Heart right ventricle (tissue), 16 donors: ENCODE measurements around the gene DDX1. TPM values are rescaled to one million over a fixed set of nuclear protein-coding genes. Genes with fewer than 3 reads are reported as not detected.

Source experiments
- ATAC-seq, 8 donors: fragments of 200-7000 bp; cut with Tn5 transposase; one replicate each; pipeline ENCODE4 v1.9.1; 2020; ENCODE audit warnings: mild to moderate bottlenecking in 8 of 8, moderate library complexity in 8 of 8, moderate number of reproducible peaks in 1 of 8
- DNase-seq, 2 donors: peaks; one replicate each; pipeline ENCODE4 v3.0.0-alpha.2; 2020
- H3K27ac ChIP-seq, 10 donors: fragments of 200-600 bp; sonication (generic) in 2 of 10; one replicate each; pipeline versions ENCODE4 v1.5.0 to v1.8.0; 2020 to 2022; ENCODE audit warnings: mild to moderate bottlenecking in 3 of 10
- H3K27me3 ChIP-seq, 7 donors: fragments of 200-600 bp; one replicate each; pipeline ENCODE4 v1.8.0; 2021 to 2022; ENCODE audit warnings: mild to moderate bottlenecking in 2 of 7
- H3K36me3 ChIP-seq, 9 donors: fragments of 200-600 bp; sonication (generic) in 1 of 9; one replicate each; pipeline versions ENCODE4 v1.5.0 to v1.8.0; 2020 to 2022; ENCODE audit warnings: mild to moderate bottlenecking in 2 of 9
- H3K4me1 ChIP-seq, 9 donors: fragments of 200-600 bp; sonication (generic) in 1 of 9; one replicate each; pipeline versions ENCODE4 v1.5.0 to v1.8.0; 2020 to 2022; ENCODE audit warnings: mild to moderate bottlenecking in 4 of 9
- H3K4me3 ChIP-seq, 10 donors: fragments of 200-600 bp; sonication (generic) in 2 of 10; one replicate each; pipeline versions ENCODE4 v1.5.0 to v1.8.0; 2020 to 2022; ENCODE audit warnings: mild to moderate bottlenecking in 7 of 10, moderate library complexity in 2 of 10
- H3K9me3 ChIP-seq, 11 donors: fragments of 200-600 bp in 10 of 11; sonication (generic) in 2 of 11; one replicate each; pipeline versions ENCODE4 v1.5.0 to v1.8.0; 2013 to 2022; ENCODE audit warnings: mild to moderate bottlenecking in 2 of 11, control low read depth in 1 of 11, moderate library complexity in 1 of 11
- CTCF ChIP-seq, 9 donors: fragments of 200-600 bp; sonication (generic) in 2 of 9; IDR thresholded peaks; one replicate each; pipeline versions ENCODE4 v1.5.0 to v1.8.0; 2021 to 2022; ENCODE audit warnings: antibody characterized with exemption in 9 of 9, mild to moderate bottlenecking in 5 of 9, moderate library complexity in 1 of 9
- WGBS, 2 donors: extraction: QIAGEN DNeasy Blood & Tissue Kit; methylation state at CpG; one replicate each; pipeline ENCODE4 v1.1.7; 2013; ENCODE audit warnings: inconsistent platforms in 1 of 2; 5-methylcytosine and 5-hydroxymethylcytosine counted together
- intact Hi-C, 10 donors: fragments of 100-400 bp; cut with DNase I; formaldehyde crosslinking; loops; one replicate each; pipeline versions ENCODE4 v1.11.1 to v1.14.2; 2022
- polyA plus RNA-seq, 2 donors: library from polyadenylated mRNA; stranded (reverse); fragments of 200-250 nt; gene quantifications; one replicate each; pipeline ENCODE4 v1.2.3, GENCODE V29; 2013
- total RNA-seq, 10 donors: library from RNA; stranded (reverse); fragmentation: NEBNext Ultra II Directional in 3 of 10; extraction: Animal tissue kit (Norgen Biotek cat#: 25700) in 3 of 10; gene quantifications; one replicate each; pipeline versions ENCODE4 v1.2.1 to v1.2.4, GENCODE V29; 2021 to 2023
- donor health status: Arrhythmogenic right ventricular cardiomyopathy.
- donor health status: ischemic (EF 13 %, LVEDD 7.1; RV severe dilation, severe dysfunction).
- donor health status: healthy with polysubstance abuse.
- donor health status: DM: no; HTN: yes; CAD: no.
- donor health status: DM: no; HTN: no; CAD: no.
- donor health status: ischemic (EF 25% LVEDD 6.9; RV normal size, moderate dysfunction).
- donor health status: ischemic (EF 25% LVEDD 5.7; RV mildly dilated, moderate dysfunction).
- donor health status: healthy.
- donor health status: DM: yes; HTN: yes; CAD: no.
- donor health status: Ischemic cardiomyopathy.
- donor health status: ischemic (EF 35%, LVEDD 5.7; RV mildly dilated, moderate dysfunction).
- donor health status: nonischemic (EF 11% LVEDD 7.7; RV severe dilation, severe dysfunction).
- donor health status: DM: yes; HTN: yes; CAD: no.
- donor health status: PGD.
- donor health status: ischemic (EF 29% LVEDD 5.4; RV normal size, mild dysfunction).
- donor health status: nonischemic (EF 23%, LVEDD 6.1; RV moderate dilation, normal function).

Gene DDX1
- total and polyA plus RNA-seq, 12 donors: 80.1 to 183 (median 157) TPM

DNA sequence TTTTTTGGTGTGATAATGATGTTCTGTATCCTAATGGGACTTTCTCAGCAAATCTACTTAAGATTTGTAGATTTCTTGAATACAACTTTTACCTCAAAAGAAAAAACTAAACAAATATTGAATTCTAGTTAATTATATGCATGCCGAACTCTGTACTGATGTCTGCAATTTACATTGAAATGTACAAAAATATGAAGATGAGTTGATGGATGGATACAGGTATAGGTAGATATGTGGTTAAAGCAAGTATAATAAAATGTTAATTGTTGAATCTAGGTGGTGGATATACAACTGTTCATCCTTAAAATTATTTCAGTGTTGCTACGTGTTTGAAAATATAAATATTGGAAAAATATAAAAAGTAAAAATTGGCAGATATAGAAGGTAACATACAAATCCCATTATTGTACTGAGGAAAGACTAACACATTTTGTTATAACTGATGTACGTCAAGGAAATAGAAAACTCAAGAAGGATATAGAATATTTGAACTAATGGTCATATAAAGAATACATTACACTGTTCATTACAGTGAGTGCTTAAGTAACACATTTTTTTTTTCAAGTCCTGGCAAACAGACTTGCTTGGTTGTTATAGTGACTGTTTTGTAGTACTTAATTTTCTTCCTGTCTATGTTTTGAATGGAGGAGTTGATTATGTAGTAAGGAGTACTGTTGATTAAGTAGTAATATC is 33.8 kb downstream of the DDX1 start:
- H3K9me3 ChIP-seq: no peaks in the 10 kb centered on the region
- H3K4me1 ChIP-seq: peaks cover 0 to 7% (median 5%) of the 10 kb centered on the region in 9 donors
- H3K36me3 ChIP-seq: peaks cover 0 to 100% (median 71%) of the 10 kb centered on the region in 9 donors
- H3K4me3 ChIP-seq: no peak overlapping the region
- intact Hi-C loops: no loop called here
- H3K27ac ChIP-seq: no peak overlapping the region
- WGBS, 2 donors: 97% methylated on average over 3 of the region's 3 CpGs
- no peaks in the 10 kb centered on the region for H3K27me3 ChIP-seq
- no peak for ATAC-seq
- no peak for TF ChIP-seq CTCF (IDR thresholded peaks at IDR 0.05)
- no peak for DNase-seq

DNA sequence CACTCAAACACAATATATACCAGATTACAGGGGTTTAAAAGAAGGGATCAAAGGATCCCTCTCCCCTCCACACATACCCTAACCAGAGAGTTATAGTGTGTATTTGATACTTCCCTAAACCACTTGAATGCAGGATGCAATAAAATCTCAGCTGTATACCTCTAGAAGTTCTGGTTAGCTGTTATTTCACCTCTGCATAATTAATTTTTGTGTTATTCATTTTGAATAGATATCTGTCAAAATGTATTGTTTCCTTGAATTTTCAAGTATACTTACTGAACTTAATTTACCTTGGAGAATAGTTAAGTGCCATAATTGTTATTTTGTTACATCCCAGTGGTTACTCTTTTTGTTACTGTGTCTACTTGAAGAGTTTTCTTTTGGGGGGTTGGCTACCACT is 34.5 kb downstream of the DDX1 start:
- Histone ChIP-seq H3K27me3 (no peaks in the 10 kb centered on the region), H3K4me3 (no peak overlapping the region), H3K27ac (no peak overlapping the region), H3K4me1 (peaks cover 0 to 14% (median 10%) of the 10 kb centered on the region in 9 donors), H3K9me3 (no peaks in the 10 kb centered on the region), H3K36me3 (peaks cover 0 to 100% (median 71%) of the 10 kb centered on the region in 9 donors)
- no peak for ATAC-seq
- intact Hi-C loops: no loop called here
- TF ChIP-seq CTCF (IDR thresholded peaks at IDR 0.05): no peak
- no peak for DNase-seq

- intact Hi-C loops: no loop called here
- no peaks in the 10 kb centered on the region for H3K9me3 ChIP-seq
- ATAC-seq: no peak
- peaks cover 0 to 100% (median 70%) of the 10 kb centered on the region in 9 donors for H3K36me3 ChIP-seq
- no peak overlapping the region for H3K4me3 ChIP-seq
- H3K27me3 ChIP-seq: no peaks in the 10 kb centered on the region
- TF ChIP-seq CTCF (IDR thresholded peaks at IDR 0.05): no peak
- no peak overlapping the region for H3K27ac ChIP-seq
- DNase-seq: no peak
- peaks cover 0 to 17% (median 10%) of the 10 kb centered on the region in 9 donors for H3K4me1 ChIP-seq
Observed at GRCh38 chr2:15626967-15627366, 35.3 kb downstream of the DDX1 start.

DNA sequence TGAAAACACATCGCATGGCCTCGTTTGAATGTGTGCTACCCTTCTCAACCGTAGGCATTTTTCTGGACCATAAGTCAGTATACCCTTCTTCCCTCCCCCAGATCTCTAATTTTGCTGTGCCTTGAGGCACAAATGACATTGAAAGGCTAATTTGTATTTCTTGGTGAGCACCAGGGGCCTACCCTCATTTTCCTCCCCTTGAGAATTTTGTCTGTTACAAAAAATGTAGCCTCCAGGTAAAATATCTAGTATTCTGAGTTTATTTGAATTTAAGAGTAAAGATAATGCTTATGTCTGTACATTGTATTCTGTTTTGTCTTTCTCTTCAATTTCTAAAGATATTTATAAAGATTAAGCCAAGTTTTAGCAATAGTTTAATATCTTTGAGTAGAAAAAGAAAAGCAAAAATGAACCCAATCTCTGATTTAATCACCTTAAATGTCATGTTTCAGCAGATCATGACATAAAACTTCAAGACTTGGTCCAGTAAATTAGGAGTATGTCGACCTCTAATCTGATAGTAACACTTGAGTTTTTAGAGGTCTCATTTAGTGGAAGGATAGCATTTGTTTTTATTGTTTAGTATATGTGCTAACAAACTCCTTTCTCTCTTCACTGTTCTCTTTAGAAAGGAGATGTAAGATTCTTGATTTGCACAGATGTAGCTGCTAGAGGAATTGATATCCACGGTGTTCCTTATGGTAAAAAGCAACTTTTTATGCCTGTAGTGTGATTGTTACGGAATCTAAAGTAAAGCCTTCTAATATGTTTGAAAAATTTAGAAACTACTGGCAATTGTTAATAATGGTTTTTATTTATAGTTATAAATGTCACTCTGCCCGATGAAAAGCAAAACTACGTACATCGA is 36.4 kb downstream of the DDX1 start:
- Histone ChIP-seq H3K27me3 (no peaks in the 10 kb centered on the region), H3K4me1 (peaks cover 0 to 17% (median 10%) of the 10 kb centered on the region in 9 donors), H3K4me3 (no peak overlapping the region), H3K9me3 (no peaks in the 10 kb centered on the region), H3K36me3 (peaks cover 0 to 100% (median 74%) of the 10 kb centered on the region in 9 donors), H3K27ac (no peak overlapping the region)
- 80 to 91% methylated on average over 9 of the region's 9 CpGs for WGBS, 2 donors
- no peak for TF ChIP-seq CTCF (IDR thresholded peaks at IDR 0.05)
- ATAC-seq (no peak), DNase-seq (no peak)
- intact Hi-C loops: no loop called here
